Measurements from ENCODE around the gene LTO1.
"Not testable (repeated sequence)": the region's sequence is repeated elsewhere in the genome, so short reads cannot be mapped to it uniquely, and the experiment has no call there.

LTO1 gene

GRCh38 chr11:69705351-69705811 lies 30.2 kb upstream of the LTO1 start:
- H3K27ac Mint-ChIP-seq, result no peak overlapping the region
- H3K9me3 Mint-ChIP-seq, result no peaks in the 10 kb centered on the region
- H3K4me1 Mint-ChIP-seq (ENCODE audit: low read depth), result peaks cover 9% of the 10 kb centered on the region
- intact Hi-C loops (cut with micrococcal nuclease), result no loop called here
- H3K4me3 Mint-ChIP-seq, result no peak overlapping the region
- H3K36me3 Mint-ChIP-seq (ENCODE audit: low read depth), result no peaks in the 10 kb centered on the region
- H3K27me3 Mint-ChIP-seq, result peaks cover 81% of the 10 kb centered on the region

GRCh38 chr11:69704508-69705253 lies 29.5 kb upstream of the LTO1 start:
- Mint-ChIP-seq H3K4me3 (no peak overlapping the region), H3K4me1 (ENCODE audit: low read depth) (peaks cover 9% of the 10 kb centered on the region), H3K27ac (no peak overlapping the region), H3K27me3 (peaks cover 84% of the 10 kb centered on the region), H3K9me3 (no peaks in the 10 kb centered on the region), H3K36me3 (ENCODE audit: low read depth) (no peaks in the 10 kb centered on the region)
- intact Hi-C loops (cut with micrococcal nuclease), result no loop called here

DNA sequence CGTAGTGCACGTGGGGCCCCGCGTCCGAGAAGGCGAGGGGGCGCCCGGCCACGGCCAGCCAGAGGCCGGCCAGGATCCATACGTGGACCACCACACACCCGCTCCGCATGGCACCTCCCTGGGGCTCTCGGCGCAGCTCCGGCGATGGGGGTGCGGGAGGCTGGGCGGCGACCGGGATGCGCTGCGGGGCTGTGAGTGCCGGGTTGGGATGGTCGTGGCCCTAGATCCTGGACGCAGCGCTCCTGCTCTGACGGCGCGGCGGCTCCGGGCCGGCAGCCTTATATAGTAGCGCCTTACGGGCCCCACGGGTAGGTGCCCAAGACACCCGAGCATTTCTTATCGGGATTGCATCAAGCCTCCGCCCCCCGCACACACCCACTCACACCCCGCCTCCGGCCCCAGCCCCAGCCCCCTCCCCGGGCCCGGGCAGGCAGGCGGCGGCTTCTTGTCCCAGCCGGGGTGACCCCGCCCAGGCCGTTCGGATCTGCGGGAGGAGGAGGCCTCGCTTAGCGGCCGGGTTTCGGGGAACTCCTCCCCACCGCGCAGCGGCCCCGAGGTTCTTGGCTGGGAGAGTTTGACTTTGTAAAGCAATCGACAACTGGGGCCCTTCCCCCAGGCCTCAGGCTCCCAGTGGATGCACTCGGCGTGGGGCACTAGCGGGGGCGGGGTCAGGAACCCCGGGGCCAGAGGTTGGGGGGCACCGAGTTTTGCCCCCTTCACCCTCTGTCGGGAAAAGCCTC lies 28.8 kb upstream of the LTO1 start, which contains the start of gene FGF19:
TSS of gene FGF19 (minus strand) at position 255 of the 740 bp plus-strand sequence. CDS start at position 109, 146 bp downstream.
- H3K36me3 Mint-ChIP-seq (ENCODE audit: low read depth), result no peaks in the 10 kb centered on the region
- intact Hi-C loops (cut with micrococcal nuclease), result no loop called here
- no peak within 1 kb of the TSS for H3K27ac Mint-ChIP-seq
- H3K4me3 Mint-ChIP-seq, result no peak within 1 kb of the TSS
- no peaks in the 10 kb centered on the region for H3K9me3 Mint-ChIP-seq
- H3K4me1 Mint-ChIP-seq (ENCODE audit: low read depth), result peaks cover 9% of the 10 kb centered on the region
- H3K27me3 Mint-ChIP-seq, result peaks cover 86% of the 10 kb centered on the region

GRCh38 chr11:69703453-69703767 lies 28.3 kb upstream of the LTO1 start:
- Mint-ChIP-seq H3K36me3 (ENCODE audit: low read depth) (no peaks in the 10 kb centered on the region), H3K4me1 (ENCODE audit: low read depth) (peaks cover 9% of the 10 kb centered on the region), H3K27me3 (peaks cover 89% of the 10 kb centered on the region), H3K9me3 (no peaks in the 10 kb centered on the region), H3K4me3 (no peak overlapping the region), H3K27ac (no peak overlapping the region)
- intact Hi-C loops (cut with micrococcal nuclease), result no loop called here

DNA sequence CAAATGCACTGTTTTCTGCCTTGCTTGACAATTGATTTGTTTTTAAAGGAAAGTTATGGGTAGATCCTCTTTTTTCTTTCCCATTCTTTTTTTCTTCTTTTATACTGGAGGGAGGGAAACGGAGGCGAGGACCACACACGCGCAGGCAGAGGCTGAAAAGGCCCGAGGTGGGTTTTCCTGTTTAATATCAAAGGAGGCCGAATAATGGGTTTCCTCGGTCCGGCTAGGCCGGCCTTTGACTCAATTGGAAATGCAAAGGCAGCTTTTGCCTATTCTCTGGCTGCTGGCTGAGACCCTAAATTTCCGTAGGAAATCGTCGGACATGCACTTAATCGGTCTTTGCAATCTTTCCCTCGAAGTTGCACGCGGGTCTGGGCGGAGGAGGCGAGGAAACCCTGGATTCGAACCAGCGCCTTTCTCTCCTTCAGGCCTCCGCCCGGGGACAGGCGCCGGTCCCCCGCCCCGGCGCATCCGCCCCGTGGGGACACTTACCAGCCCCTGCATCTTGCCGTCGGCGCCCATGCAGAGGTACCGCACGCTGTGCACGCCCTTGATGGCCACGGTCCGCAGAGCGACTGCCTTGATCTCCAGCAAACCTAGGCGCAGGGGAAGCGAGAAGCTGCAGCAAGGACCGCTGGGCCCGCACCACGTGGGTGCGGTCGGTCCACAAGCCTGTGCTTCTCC lies 27.8 kb upstream of the LTO1 start:
- intact Hi-C loops (cut with micrococcal nuclease), result no loop called here
- Mint-ChIP-seq H3K9me3 (no peaks in the 10 kb centered on the region), H3K36me3 (ENCODE audit: low read depth) (no peaks in the 10 kb centered on the region), H3K4me1 (ENCODE audit: low read depth) (peaks cover 9% of the 10 kb centered on the region), H3K27ac (no peak overlapping the region), H3K27me3 (peaks cover 88% of the 10 kb centered on the region), H3K4me3 (no peak overlapping the region)

DNA sequence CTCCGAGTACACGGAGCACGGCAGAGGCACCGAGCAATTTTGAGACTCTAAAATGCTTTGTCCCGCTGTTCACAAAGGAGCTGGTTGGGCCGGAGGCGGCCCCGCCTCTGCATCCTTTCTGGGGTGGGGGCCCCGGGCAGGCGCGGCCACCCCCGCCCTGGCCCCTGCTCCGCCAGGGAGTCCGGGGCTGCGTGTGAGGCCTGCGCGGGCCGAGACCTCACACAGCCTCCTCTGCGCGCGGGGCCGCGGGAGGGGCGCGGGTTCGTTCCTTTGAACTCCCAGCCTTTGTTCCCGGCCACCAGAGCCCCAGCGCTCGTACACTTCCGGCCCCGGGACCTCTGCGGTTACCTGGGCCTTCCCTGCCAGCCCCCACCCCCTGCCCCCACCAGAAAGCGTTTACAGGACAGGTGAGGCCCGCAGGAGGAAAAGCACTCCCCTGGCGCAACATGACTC lies 27.1 kb upstream of the LTO1 start:
- intact Hi-C loops (cut with micrococcal nuclease), result no loop called here
- no peaks in the 10 kb centered on the region for H3K36me3 Mint-ChIP-seq (ENCODE audit: low read depth)
- H3K4me3 Mint-ChIP-seq, result no peak overlapping the region
- no peaks in the 10 kb centered on the region for H3K9me3 Mint-ChIP-seq
- no peak overlapping the region for H3K27ac Mint-ChIP-seq
- H3K27me3 Mint-ChIP-seq, result peaks cover 84% of the 10 kb centered on the region
- H3K4me1 Mint-ChIP-seq (ENCODE audit: low read depth), result peaks cover 9% of the 10 kb centered on the region

DNA sequence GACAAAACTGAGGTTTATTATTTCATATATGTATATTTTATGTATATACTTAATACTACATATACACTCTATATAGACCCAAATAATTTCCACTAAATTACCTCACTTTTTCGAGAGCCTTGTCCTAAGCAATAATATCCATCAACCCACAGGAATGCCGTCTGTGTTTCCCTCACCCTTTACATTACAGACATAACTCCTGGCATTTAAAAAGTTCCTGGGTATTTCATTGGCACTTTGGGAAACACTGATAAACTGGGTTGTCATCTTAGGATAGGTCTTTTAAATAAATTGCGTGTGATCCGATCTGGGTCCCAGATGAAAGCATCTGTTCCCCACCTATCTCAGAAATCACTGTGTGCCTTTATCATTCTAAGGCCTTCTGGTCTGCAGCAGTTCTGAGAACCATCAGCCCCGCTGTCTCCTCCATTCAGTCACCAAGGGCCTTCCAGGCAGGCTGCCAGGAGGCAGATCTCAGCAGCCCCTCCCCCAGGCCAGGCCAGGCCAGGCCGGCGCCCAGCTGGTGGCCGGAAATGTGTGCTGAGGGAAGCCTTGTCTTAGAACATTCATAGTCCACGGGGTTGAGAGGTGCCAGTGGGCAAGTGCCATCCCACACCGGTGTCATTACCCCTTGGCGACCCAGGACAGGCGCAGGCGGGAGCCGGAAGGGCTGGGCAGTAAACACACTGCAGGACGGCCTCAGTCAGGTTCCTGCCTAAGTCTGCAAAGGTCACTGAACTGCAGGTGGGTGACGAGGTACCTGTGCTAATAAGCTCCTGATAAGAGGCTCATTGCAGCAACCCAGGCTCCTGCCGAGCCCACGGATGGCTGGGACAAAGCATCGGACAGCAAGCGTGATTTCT lies 25.4 kb upstream of the LTO1 start:
- no peak overlapping the region for H3K4me3 Mint-ChIP-seq
- no peaks in the 10 kb centered on the region for H3K36me3 Mint-ChIP-seq (ENCODE audit: low read depth)
- peaks cover 6% of the 10 kb centered on the region for H3K4me1 Mint-ChIP-seq (ENCODE audit: low read depth)
- H3K27ac Mint-ChIP-seq, result no peak overlapping the region
- no peaks in the 10 kb centered on the region for H3K9me3 Mint-ChIP-seq
- peaks cover 73% of the 10 kb centered on the region for H3K27me3 Mint-ChIP-seq
- intact Hi-C loops (cut with micrococcal nuclease), result no loop called here

- intact Hi-C loops (cut with micrococcal nuclease), result no loop called here
- Mint-ChIP-seq H3K9me3 (no peaks in the 10 kb centered on the region), H3K27me3 (peaks cover 63% of the 10 kb centered on the region), H3K27ac (no peak overlapping the region), H3K4me1 (ENCODE audit: low read depth) (no peaks in the 10 kb centered on the region), H3K4me3 (no peak overlapping the region), H3K36me3 (ENCODE audit: low read depth) (no peaks in the 10 kb centered on the region)
These were observed 24.1 kb upstream of the LTO1 start for GRCh38 chr11:69699213-69699612.

DNA sequence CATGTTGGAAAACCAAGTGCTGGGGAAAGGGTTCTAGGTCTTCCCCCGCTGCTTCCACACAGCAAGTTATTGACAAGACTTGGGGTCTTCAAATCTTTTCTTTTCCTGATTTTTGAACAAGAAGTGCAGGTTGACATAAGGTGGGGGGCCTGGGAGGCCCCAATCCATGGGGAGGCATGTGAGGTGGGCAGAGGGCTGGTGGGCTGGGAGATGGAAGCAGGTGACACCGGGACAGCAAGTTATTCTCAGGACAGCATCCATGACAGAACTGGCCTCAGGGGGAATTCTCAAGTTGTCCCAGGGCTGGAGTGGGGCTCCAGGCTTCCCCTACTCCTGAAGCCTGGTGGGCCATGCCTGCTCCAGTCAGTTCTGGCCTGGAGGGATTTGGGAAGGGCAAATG lies 23.2 kb upstream of the LTO1 start:
- intact Hi-C loops (cut with micrococcal nuclease), result no loop called here
- Mint-ChIP-seq H3K27me3 (peaks cover 54% of the 10 kb centered on the region), H3K36me3 (ENCODE audit: low read depth) (no peaks in the 10 kb centered on the region), H3K27ac (no peak overlapping the region), H3K4me3 (no peak overlapping the region), H3K4me1 (ENCODE audit: low read depth) (no peaks in the 10 kb centered on the region), H3K9me3 (no peaks in the 10 kb centered on the region)

GRCh38 chr11:69697861-69698260 lies 22.7 kb upstream of the LTO1 start:
- intact Hi-C loops (cut with micrococcal nuclease), result no loop called here
- H3K27me3 Mint-ChIP-seq, result peaks cover 51% of the 10 kb centered on the region
- no peaks in the 10 kb centered on the region for H3K36me3 Mint-ChIP-seq (ENCODE audit: low read depth)
- no peak overlapping the region for H3K4me3 Mint-ChIP-seq
- H3K27ac Mint-ChIP-seq, result no peak overlapping the region
- no peaks in the 10 kb centered on the region for H3K9me3 Mint-ChIP-seq
- no peaks in the 10 kb centered on the region for H3K4me1 Mint-ChIP-seq (ENCODE audit: low read depth)

- no peaks in the 10 kb centered on the region for H3K36me3 Mint-ChIP-seq (ENCODE audit: low read depth)
- no peak overlapping the region for H3K27ac Mint-ChIP-seq
- intact Hi-C loops (cut with micrococcal nuclease), result no loop called here
- no peaks in the 10 kb centered on the region for H3K4me1 Mint-ChIP-seq (ENCODE audit: low read depth)
- peaks cover 4% of the 10 kb centered on the region for H3K9me3 Mint-ChIP-seq
- H3K4me3 Mint-ChIP-seq, result no peak overlapping the region
- peaks cover 50% of the 10 kb centered on the region for H3K27me3 Mint-ChIP-seq
These were observed 22.3 kb upstream of the LTO1 start for GRCh38 chr11:69697469-69697843.

DNA sequence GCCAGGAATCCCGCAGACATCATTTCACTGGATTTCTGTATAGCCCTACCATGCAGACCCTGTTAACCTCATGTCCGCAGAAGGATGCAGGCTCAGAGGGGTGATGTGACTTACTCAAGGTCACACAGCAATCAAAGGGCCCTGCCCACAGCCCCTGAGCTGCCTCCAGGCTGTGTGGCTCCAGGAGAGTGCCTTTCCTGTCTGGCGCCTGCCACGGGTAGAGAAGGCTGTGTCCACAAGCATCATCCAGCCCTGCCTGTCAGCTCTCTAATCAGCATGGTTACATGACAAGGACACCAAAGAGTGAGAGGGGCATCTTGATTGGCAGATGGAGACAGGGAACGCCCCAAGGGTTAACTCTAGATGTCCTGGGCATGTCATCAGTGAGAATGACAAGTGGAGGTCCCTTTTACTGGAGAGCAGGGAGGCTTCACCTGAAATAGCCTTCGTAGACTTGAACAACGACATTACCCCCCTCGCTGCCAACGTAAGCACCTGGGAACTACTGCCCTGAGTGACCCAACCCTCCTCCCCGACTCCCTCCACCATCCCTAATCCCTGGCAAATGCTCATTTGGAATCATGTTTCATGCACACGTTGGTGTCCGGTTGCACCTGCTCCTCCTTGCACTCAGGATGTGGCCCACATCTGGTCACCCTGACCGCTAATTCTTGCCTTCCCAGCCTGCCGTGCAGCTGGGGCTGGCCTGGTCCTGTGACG lies 21.8 kb upstream of the LTO1 start:
- Mint-ChIP-seq H3K9me3 (peaks cover 9% of the 10 kb centered on the region), H3K4me3 (no peak overlapping the region), H3K36me3 (ENCODE audit: low read depth) (no peaks in the 10 kb centered on the region), H3K27ac (no peak overlapping the region), H3K4me1 (ENCODE audit: low read depth) (no peaks in the 10 kb centered on the region), H3K27me3 (peaks cover 49% of the 10 kb centered on the region)
- intact Hi-C loops (cut with micrococcal nuclease), result no loop called here

- Mint-ChIP-seq H3K9me3 (peaks cover 12% of the 10 kb centered on the region), H3K27me3 (peaks cover 42% of the 10 kb centered on the region)
- H3K4me3 Mint-ChIP-seq; H3K36me3 Mint-ChIP-seq (ENCODE audit: low read depth); H3K4me1 Mint-ChIP-seq (ENCODE audit: low read depth); H3K27ac Mint-ChIP-seq; intact Hi-C loops (cut with micrococcal nuclease): not testable (repeated sequence)
These were observed 20.8 kb upstream of the LTO1 start for GRCh38 chr11:69695995-69696394.
